ENCODE data around the gene ECPAS. TPM values are rescaled to one million over a fixed set of nuclear protein-coding genes. Genes with fewer than 3 reads are reported as not detected.

The ECPAS gene
- total and polyA plus RNA-seq, 4 donors = 17.4 to 93.2 (median 47.2) TPM

DNA sequence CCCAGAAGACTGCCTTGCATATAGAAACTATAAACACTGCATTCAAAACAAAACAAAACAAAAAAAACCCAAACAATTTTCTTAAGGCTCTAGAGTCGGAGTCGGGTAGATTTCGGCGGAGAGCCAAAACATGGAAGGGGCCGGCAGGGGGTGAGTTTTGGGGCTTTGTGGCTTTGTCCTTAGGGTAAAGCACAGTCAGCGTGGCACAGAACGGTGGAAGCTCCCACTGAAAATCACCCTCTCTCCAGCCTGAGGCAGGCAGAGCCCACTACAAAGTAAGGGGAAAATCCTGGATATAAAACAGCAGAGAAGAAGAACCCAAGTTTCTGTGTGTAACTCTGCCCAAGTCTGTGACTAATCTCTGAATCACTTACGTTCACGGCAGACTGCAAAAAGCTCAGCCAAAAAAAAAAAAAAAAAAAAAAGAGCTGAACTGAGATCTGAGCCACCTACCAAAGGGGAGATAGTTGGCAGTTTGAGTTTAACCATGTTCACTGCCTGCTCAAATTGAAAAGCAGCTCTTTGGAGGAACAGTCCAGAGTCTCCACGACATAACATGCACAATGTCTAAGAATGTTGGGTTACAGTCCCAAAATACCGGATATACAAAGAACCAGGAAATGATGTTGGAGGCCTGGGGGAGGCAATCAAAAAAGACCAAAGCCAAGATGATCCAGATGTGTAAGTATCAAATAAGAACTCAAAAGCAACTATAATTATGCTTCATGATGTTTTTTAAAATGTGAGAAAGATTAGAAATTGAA lies 127.5 kb downstream of the ECPAS start:
- Histone ChIP-seq H3K9me3 (ENCODE audit: control insufficient read depth in 4 of 4, insufficient read depth in 3 of 4, low read length in 3 of 4) (no peaks in the 10 kb centered on the region), H3K4me3 (no peak overlapping the region), H3K27ac (ENCODE audit: low read depth in 1 of 2, low read length in 1 of 2) (no peak overlapping the region), H3K36me3 (ENCODE audit: control insufficient read depth in 4 of 4, insufficient read depth in 4 of 4, low read length in 4 of 4) (peaks cover 0 to 8% (median 0%) of the 10 kb centered on the region in 4 donors), H3K9ac (ENCODE audit: insufficient read depth in 1 of 2, low read length in 2 of 2) (peak overlapping the region in 1 of 2 donors; percentile 59), H3K4me1 (ENCODE audit: control insufficient read depth in 5 of 5, insufficient read depth in 5 of 5, low read length in 5 of 5) (peaks cover 0 to 3% (median 0%) of the 10 kb centered on the region in 5 donors), H3K27me3 (ENCODE audit: control insufficient read depth in 3 of 3, insufficient read depth in 3 of 3, low read length in 2 of 3) (no peaks in the 10 kb centered on the region)
- ATAC-seq (ENCODE audit: insufficient read depth, low FRiP score) = peak; percentile 30
- WGBS, 2 donors = 72 to 79% methylated on average over 11 of the region's 11 CpGs
- TF ChIP-seq CTCF (IDR thresholded peaks at IDR 0.05; ENCODE audit: control extremely low read depth, extremely low read depth) = no peak
- DNase-seq = peak; percentile 29 to 59 (median 57)

GRCh38 chr9:111352545-111352944 lies 131.6 kb downstream of the ECPAS start:
- WGBS, 2 donors = 23 to 62% methylated on average over 2 of the region's 2 CpGs
- H3K4me1 ChIP-seq (ENCODE audit: control insufficient read depth in 5 of 5, insufficient read depth in 5 of 5, low read length in 5 of 5) = peaks cover 0 to 3% (median 0%) of the 10 kb centered on the region in 5 donors
- H3K4me3 ChIP-seq = no peak overlapping the region
- DNase-seq = no peak
- H3K27me3 ChIP-seq (ENCODE audit: control insufficient read depth in 3 of 3, insufficient read depth in 3 of 3, low read length in 2 of 3) = no peaks in the 10 kb centered on the region
- no peak for ATAC-seq (ENCODE audit: insufficient read depth, low FRiP score)
- H3K36me3 ChIP-seq (ENCODE audit: control insufficient read depth in 4 of 4, insufficient read depth in 4 of 4, low read length in 4 of 4) = no peaks in the 10 kb centered on the region
- no peak for TF ChIP-seq CTCF (IDR thresholded peaks at IDR 0.05; ENCODE audit: control extremely low read depth, extremely low read depth)
- no peak overlapping the region for H3K27ac ChIP-seq (ENCODE audit: low read depth in 1 of 2, low read length in 1 of 2)
- no peak overlapping the region for H3K9ac ChIP-seq (ENCODE audit: insufficient read depth in 1 of 2, low read length in 2 of 2)
- no peaks in the 10 kb centered on the region for H3K9me3 ChIP-seq (ENCODE audit: control insufficient read depth in 4 of 4, insufficient read depth in 3 of 4, low read length in 3 of 4)

DNA sequence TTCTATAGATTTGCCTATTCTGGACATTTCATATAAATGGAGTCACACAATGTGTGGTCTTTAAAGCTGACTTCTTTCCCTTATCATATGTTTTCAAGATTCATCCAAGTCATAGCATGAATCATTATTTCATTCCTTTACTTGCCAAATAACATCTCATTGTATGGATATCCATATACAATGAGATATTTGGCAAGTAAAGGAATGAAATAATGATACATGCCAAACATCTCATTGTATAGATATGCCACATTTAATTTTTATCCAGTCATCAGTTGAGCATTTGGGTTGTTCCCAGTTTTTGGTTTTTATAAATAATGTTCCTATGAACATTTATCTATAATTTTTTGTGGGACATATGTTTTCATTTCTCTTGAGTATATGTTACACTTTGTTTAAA lies 133.6 kb downstream of the ECPAS start:
- Histone ChIP-seq H3K4me1 (ENCODE audit: control insufficient read depth in 5 of 5, insufficient read depth in 5 of 5, low read length in 5 of 5) (peaks cover 0 to 1% (median 0%) of the 10 kb centered on the region in 5 donors), H3K4me3 (no peak overlapping the region), H3K9ac (ENCODE audit: insufficient read depth in 1 of 2, low read length in 2 of 2) (no peak overlapping the region), H3K36me3 (ENCODE audit: control insufficient read depth in 4 of 4, insufficient read depth in 4 of 4, low read length in 4 of 4) (no peaks in the 10 kb centered on the region), H3K27me3 (ENCODE audit: control insufficient read depth in 3 of 3, insufficient read depth in 3 of 3, low read length in 2 of 3) (no peaks in the 10 kb centered on the region), H3K27ac (ENCODE audit: low read depth in 1 of 2, low read length in 1 of 2) (no peak overlapping the region), H3K9me3 (ENCODE audit: control insufficient read depth in 4 of 4, insufficient read depth in 3 of 4, low read length in 3 of 4) (no peaks in the 10 kb centered on the region)
- ATAC-seq (ENCODE audit: insufficient read depth, low FRiP score) (no peak), DNase-seq (no peak)
- no peak for TF ChIP-seq CTCF (IDR thresholded peaks at IDR 0.05; ENCODE audit: control extremely low read depth, extremely low read depth)
